SK-N-SH (cell line): ENCODE results near the gene OSGIN1. TPM values are rescaled to one million over a fixed set of nuclear protein-coding genes. Genes with fewer than 3 reads are reported as not detected.

Experiments
- CTCF ChIA-PET: fragments of 300-600, 350-600 bp; formaldehyde crosslinking; extraction: SDS; loops from one replicate; lab custom pipeline; 2021; lab: Yijun Ruan, JAX
- POLR2A ChIA-PET: fragments of 350-600 bp; sonication (Branson Sonifier 250); formaldehyde crosslinking; extraction: SDS; loops from one replicate; lab custom pipeline; 2020; ENCODE audit warnings: antibody characterized with exemption, inconsistent platforms; lab: Yijun Ruan, JAX
- DNase-seq: peaks from one replicate; pipeline ENCODE4 v3.0.0; 2012
- H2AFZ ChIP-seq: fragments of 200-600 bp; sonication (generic); 2 replicates; pipeline ENCODE4 v1.8.1; 2016; ENCODE audit warnings: antibody characterized with exemption, mild to moderate bottlenecking, low read depth
- H3F3A ChIP-seq: fragments of 200-600 bp; sonication (generic); replicated peaks from 2 replicates; pipeline ENCODE3; 2016; ENCODE audit warnings: antibody characterized with exemption, mild to moderate bottlenecking; ENCODE audit not compliant: insufficient read depth
- H3K27ac ChIP-seq, 2 experiments: fragments of 200-500 bp in 1 of 2; fragments of 200-600 bp in 1 of 2; sonication (Bioruptor generic) in 1 of 2; sonication (generic), shearing (Covaris generic) in 1 of 2; 2 replicates each; pipeline versions ENCODE4 v1.5.1 to v1.6.1; 2014 to 2016; ENCODE audit warnings: low read depth in 2 of 2, inconsistent platforms in 1 of 2, low read length in 1 of 2, mild to moderate bottlenecking in 1 of 2, mixed read lengths in 1 of 2
- H3K27me3 ChIP-seq: fragments of 200-600 bp; sonication (generic), shearing (Covaris generic); 2 replicates; pipeline ENCODE4 v1.6.1; 2016; ENCODE audit warnings: mixed run types; ENCODE audit not compliant: insufficient read depth
- H3K36me3 ChIP-seq, 2 experiments: fragments of 200-500 bp in 1 of 2; fragments of 200-600 bp in 1 of 2; sonication (Bioruptor generic) in 1 of 2; sonication (generic) in 1 of 2; replicated peaks in 1 of 2; 2 replicates each; pipeline versions ENCODE3 to v1.5.1; 2014 to 2016; ENCODE audit warnings: low read length in 1 of 2, mild to moderate bottlenecking in 1 of 2; ENCODE audit not compliant: insufficient read depth in 2 of 2, control insufficient read depth in 1 of 2
- H3K4me1 ChIP-seq, 2 experiments: fragments of 200-500 bp in 1 of 2; fragments of 200-600 bp in 1 of 2; sonication (Bioruptor generic) in 1 of 2; sonication (generic), shearing (Covaris generic) in 1 of 2; 2 replicates each; pipeline versions ENCODE4 v1.5.1 to v1.6.1; 2014 to 2016; ENCODE audit warnings: low read depth in 1 of 2, low read length in 1 of 2, mixed run types in 1 of 2; ENCODE audit not compliant: insufficient read depth in 2 of 2, control insufficient read depth in 1 of 2
- H3K4me2 ChIP-seq: fragments of 200-600 bp; sonication (generic), shearing (Covaris generic); 2 replicates; pipeline ENCODE4 v1.6.1; 2017; ENCODE audit warnings: mixed run types
- H3K4me3 ChIP-seq, 2 experiments: fragments of 200-500 bp in 1 of 2; fragments of 200-600 bp in 1 of 2; sonication (Bioruptor generic) in 1 of 2; sonication (generic), shearing (Covaris generic) in 1 of 2; 2 replicates each; pipeline versions ENCODE4 v1.5.1 to v1.8.1; 2014 to 2016; ENCODE audit warnings: low read depth in 2 of 2, inconsistent platforms in 1 of 2, low read length in 1 of 2, mild to moderate bottlenecking in 1 of 2, mixed read lengths in 1 of 2, moderate library complexity in 1 of 2
- H3K79me2 ChIP-seq: fragments of 200-600 bp; sonication (generic); 2 replicates; pipeline ENCODE4 v1.8.1; 2017; ENCODE audit warnings: mild to moderate bottlenecking; ENCODE audit not compliant: insufficient read depth
- H3K9ac ChIP-seq: fragments of 200-600 bp; sonication (generic); 2 replicates; pipeline ENCODE4 v1.6.1; 2017; ENCODE audit warnings: mixed run types
- H3K9me2 ChIP-seq: fragments of 200-600 bp; sonication (generic); 2 replicates; pipeline ENCODE4 v1.6.1; 2017; ENCODE audit warnings: mixed run types
- H3K9me3 ChIP-seq: fragments of 200-600 bp; sonication (generic); 2 replicates; pipeline ENCODE4 v1.6.1; 2017; ENCODE audit warnings: mixed run types, mild to moderate bottlenecking, moderate library complexity
- H4K20me1 ChIP-seq: fragments of 200-600 bp; sonication (generic); 2 replicates; pipeline ENCODE4 v1.6.1; 2017; ENCODE audit warnings: mild to moderate bottlenecking, mixed run types; ENCODE audit not compliant: insufficient read depth
- EZH2phosphoT487 ChIP-seq: fragments of 200-600 bp; sonication (generic); IDR thresholded peaks from 2 replicates; pipeline ENCODE4 v1.6.1; 2017; ENCODE audit warnings: low read depth, mixed run types, mild to moderate bottlenecking, antibody characterized with exemption, moderate library complexity, borderline replicate concordance
- FOSL2 ChIP-seq: IDR thresholded peaks from 2 replicates; pipeline ENCODE4 v1.4.0; 2012; ENCODE audit warnings: low read depth, mild to moderate bottlenecking, moderate library complexity, borderline replicate concordance
- FOXM1 ChIP-seq: IDR thresholded peaks from 2 replicates; pipeline ENCODE4 v1.4.0; 2012; ENCODE audit warnings: low read depth, mild to moderate bottlenecking
- MXI1 ChIP-seq: IDR thresholded peaks from 2 replicates; pipeline ENCODE4 v1.6.1; 2012; ENCODE audit warnings: mild to moderate bottlenecking, low read depth, low read length, improper control_type of control experiment
- NFIC ChIP-seq: IDR thresholded peaks from 2 replicates; pipeline ENCODE4 v1.4.0; 2012; ENCODE audit warnings: borderline replicate concordance
- SMC3 ChIP-seq: IDR thresholded peaks from 2 replicates; pipeline ENCODE4 v1.6.1; 2012; ENCODE audit warnings: low read depth, low read length, improper control_type of control experiment
- TEAD4 ChIP-seq: IDR thresholded peaks from 2 replicates; pipeline ENCODE4 v1.4.0; 2012; ENCODE audit warnings: mild to moderate bottlenecking, borderline replicate concordance; ENCODE audit not compliant: insufficient read depth
- WGBS: methylation state at CpG from one replicate; pipeline ENCODE4 v1.1.6; 2017; ENCODE audit warnings: low lambda C conversion rate; 5-methylcytosine and 5-hydroxymethylcytosine counted together
- polyA plus RNA-seq, 3 experiments: library from polyadenylated mRNA; depleted of rRNA; stranded (reverse); fragments of >200 nt; gene quantifications; 2 replicates each; pipeline ENCODE4 v1.2.3, GENCODE V29; 2012
- TF ChIP-seq, protein P1 (sequence below): IDR thresholded peaks from 2 replicates; pipeline ENCODE4 v1.4.0; 2012; ENCODE audit warnings: low read depth
- TF ChIP-seq, protein P2 (sequence below): IDR thresholded peaks from 2 replicates; pipeline ENCODE4 v1.4.0; 2012; ENCODE audit warnings: low read depth, borderline replicate concordance
- TF ChIP-seq, protein P3 (sequence below): IDR thresholded peaks from 2 replicates; pipeline ENCODE4; 2012

OSGIN1 gene
- polyA plus RNA-seq, 1 of the 3 experiments (the other 2 are of a cell fraction), result 4.8 TPM

DNA sequence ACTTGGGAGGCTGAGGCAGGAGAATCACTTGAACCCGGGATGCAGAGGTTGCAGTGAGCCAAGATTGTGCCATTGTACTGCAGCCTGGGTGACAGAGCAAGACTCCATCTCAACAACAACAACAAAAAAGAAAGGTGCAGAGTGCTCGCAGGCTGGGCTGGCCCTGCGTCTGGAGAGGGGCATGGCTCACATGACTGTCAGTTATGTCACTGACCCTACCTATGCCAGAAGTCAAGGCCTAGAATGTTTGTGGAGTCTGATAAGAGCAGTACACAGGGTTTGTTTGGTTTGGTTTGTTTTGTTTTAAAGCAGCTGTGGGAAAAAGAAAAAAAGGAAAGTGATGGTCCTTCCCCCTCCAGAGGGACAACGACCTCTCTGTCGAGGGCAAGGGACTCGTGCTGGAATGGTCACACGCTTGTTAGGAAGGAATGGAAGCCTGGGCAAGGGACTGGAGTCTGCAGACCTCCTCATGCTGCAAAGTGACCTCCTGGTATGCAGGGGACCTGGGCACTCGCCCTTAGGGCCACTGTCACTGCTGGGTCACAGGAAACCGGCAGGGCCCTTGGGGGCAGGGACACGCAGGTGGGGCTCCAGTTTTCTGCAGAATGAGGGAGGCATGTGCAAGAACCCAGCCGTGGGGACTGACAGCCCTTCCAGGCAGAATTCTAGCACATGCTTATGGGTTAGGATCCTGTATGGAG, 10.1 kb upstream of the OSGIN1 start (continued):
- no peak for TF ChIP-seq SMC3

DNA sequence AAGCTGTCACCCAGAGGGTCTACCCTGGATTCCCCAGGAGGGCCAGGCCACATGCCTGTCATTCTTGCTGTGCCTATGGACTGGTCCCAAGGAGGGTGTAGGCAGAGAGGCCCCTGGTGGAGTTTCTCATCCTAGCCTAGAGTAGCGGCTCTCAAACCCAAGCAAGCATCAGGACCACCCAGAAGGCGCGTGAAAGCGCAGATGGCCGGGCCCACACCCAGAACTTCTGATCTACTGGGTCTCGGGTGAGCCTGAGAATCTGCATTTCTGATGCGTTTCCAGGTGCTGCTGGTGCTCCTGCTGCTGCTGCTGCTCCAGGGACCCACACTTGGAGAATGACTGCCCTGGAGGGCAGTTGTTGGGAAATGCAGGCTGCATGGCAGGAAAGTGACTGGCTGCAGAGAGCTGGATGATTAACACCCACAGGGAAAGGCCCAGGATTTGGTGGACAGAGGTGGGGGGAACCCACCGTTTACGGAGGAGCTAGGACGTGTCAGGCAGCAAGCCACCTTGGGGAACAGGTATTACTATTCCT, 9.5 kb upstream of the OSGIN1 start:
- no peaks in the 10 kb centered on the region for H3K4me1 ChIP-seq
- H3K4me2 ChIP-seq, result no peak overlapping the region
- H3K9me2 ChIP-seq, result no peaks in the 10 kb centered on the region
- no peaks in the 10 kb centered on the region for H3F3A ChIP-seq
- H2AFZ ChIP-seq, result no peak overlapping the region
- H3K27me3 ChIP-seq, result no peaks in the 10 kb centered on the region
- H3K79me2 ChIP-seq, result no peaks in the 10 kb centered on the region
- no peaks in the 10 kb centered on the region for H4K20me1 ChIP-seq
- POLR2A ChIA-PET, result no interaction called here
- 86% methylated on average over 6 of the region's 10 CpGs for WGBS
- no peak overlapping the region for H3K4me3 ChIP-seq
- H3K27ac ChIP-seq, result no peak overlapping the region
- H3K9ac ChIP-seq, result no peak overlapping the region
- CTCF ChIA-PET, result interaction anchor here (1.3 to 2.7 kb wide), 5 partner anchors 10 to 122 kb away, joined by 4 to 10 read pairs (median 6); no protein-coding TSS in a partner anchor
- no peaks in the 10 kb centered on the region for H3K36me3 ChIP-seq
- H3K9me3 ChIP-seq, result no peaks in the 10 kb centered on the region
- DNase-seq, result no peak
- TF ChIP-seq FOSL2, result no peak
- TF ChIP-seq, protein P1, sequence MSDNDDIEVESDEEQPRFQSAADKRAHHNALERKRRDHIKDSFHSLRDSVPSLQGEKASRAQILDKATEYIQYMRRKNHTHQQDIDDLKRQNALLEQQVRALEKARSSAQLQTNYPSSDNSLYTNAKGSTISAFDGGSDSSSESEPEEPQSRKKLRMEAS, result no peak

DNA sequence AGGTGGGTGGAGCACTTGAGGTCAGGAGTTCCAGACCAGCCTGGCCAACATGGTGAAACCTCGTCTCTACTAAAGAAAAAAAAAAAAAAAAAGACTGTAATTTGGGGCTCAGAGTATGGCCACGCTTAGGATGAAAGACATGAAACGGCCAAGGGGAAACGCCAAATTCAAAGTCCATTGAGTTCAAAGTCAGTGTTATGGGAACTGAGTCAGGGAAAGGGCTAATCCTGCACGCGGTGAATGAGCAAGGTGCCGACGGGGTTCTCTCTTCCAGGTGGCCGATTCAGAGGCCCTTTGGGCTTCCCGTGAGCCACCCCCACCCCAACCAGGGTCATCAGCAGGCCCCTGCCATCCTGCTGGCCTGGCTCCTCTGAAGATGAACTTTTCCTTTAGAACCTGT, 7.5 kb upstream of the OSGIN1 start:
- Histone ChIP-seq H3K9me3 (no peaks in the 10 kb centered on the region), H3K4me1 (no peaks in the 10 kb centered on the region), H3K36me3 (no peaks in the 10 kb centered on the region), H3K9ac (no peak overlapping the region), H3F3A (no peaks in the 10 kb centered on the region), H3K27ac (no peak overlapping the region), H3K27me3 (no peaks in the 10 kb centered on the region), H2AFZ (no peak overlapping the region), H3K9me2 (no peaks in the 10 kb centered on the region), H3K79me2 (no peaks in the 10 kb centered on the region), H3K4me3 (no peak overlapping the region), H4K20me1 (no peaks in the 10 kb centered on the region), H3K4me2 (no peak overlapping the region)
- WGBS, result 89% methylated on average over 9 of the region's 10 CpGs
- ChIA-PET CTCF (interaction anchor here (2.4 to 3.7 kb wide), 3 partner anchors 11 to 19 kb away, joined by 8 to 23 read pairs (median 14); no protein-coding TSS in a partner anchor), POLR2A (no interaction called here)
- TF ChIP-seq EZH2phosphoT487 (no peak), NFIC (no peak), TEAD4 (no peak), FOSL2 (no peak), FOXM1 (no peak), MXI1 (no peak)
- TF ChIP-seq, protein P1, result no peak
- TF ChIP-seq, protein P2, sequence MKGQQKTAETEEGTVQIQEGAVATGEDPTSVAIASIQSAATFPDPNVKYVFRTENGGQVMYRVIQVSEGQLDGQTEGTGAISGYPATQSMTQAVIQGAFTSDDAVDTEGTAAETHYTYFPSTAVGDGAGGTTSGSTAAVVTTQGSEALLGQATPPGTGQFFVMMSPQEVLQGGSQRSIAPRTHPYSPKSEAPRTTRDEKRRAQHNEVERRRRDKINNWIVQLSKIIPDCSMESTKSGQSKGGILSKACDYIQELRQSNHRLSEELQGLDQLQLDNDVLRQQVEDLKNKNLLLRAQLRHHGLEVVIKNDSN, result no peak
- TF ChIP-seq, protein P3, sequence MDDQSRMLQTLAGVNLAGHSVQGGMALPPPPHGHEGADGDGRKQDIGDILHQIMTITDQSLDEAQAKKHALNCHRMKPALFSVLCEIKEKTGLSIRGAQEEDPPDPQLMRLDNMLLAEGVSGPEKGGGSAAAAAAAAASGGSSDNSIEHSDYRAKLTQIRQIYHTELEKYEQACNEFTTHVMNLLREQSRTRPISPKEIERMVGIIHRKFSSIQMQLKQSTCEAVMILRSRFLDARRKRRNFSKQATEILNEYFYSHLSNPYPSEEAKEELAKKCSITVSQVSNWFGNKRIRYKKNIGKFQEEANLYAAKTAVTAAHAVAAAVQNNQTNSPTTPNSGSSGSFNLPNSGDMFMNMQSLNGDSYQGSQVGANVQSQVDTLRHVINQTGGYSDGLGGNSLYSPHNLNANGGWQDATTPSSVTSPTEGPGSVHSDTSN, result no peak
- no peak for DNase-seq
